Gastrocnemius medialis (tissue), 4 donors: ENCODE results near the gene KLK11. TPM values are rescaled to one million over a fixed set of nuclear protein-coding genes. Genes with fewer than 3 reads are reported as not detected.
A peak's percentile ranks its signal among the peaks of the same experiment; 100 is the strongest.

ENCODE experiments used
- ATAC-seq, 2 donors: fragments of 150-250 bp; one replicate each; pipeline ENCODE4 v1.9.1; 2016
- DNase-seq, 2 donors: peaks; one replicate each; pipeline ENCODE4 v3.0.0-alpha.2; 2019
- H3K27ac ChIP-seq, 4 donors: fragments of 200-600 bp; sonication (generic); 1 replicate in 1 of 4; 2 replicates in 3 of 4; pipeline ENCODE4 v1.5.1; 2016 to 2018; ENCODE audit warnings: mild to moderate bottlenecking in 2 of 4, moderate library complexity in 1 of 4
- H3K27me3 ChIP-seq, 3 donors: fragments of 200-600 bp; sonication (generic) in 2 of 3; 1 replicate in 1 of 3; 2 replicates in 2 of 3; pipeline versions ENCODE4 v1.5.1 to v1.6.0; 2016 to 2019; ENCODE audit warnings: mild to moderate bottlenecking in 1 of 3, moderate library complexity in 1 of 3
- H3K36me3 ChIP-seq, 2 donors: fragments of 200-600 bp; sonication (generic) in 1 of 2; one replicate each; pipeline ENCODE4 v1.5.1; 2017 to 2018
- H3K4me1 ChIP-seq, 2 donors: fragments of 200-600 bp; sonication (generic) in 1 of 2; one replicate each; pipeline ENCODE4 v1.5.1; 2016 to 2017; ENCODE audit warnings: mild to moderate bottlenecking in 2 of 2
- H3K4me3 ChIP-seq, 4 donors: fragments of 200-600 bp; sonication (generic) in 3 of 4; 1 replicate in 1 of 4; 2 replicates in 3 of 4; pipeline ENCODE4 v1.5.1; 2016 to 2019; ENCODE audit warnings: mild to moderate bottlenecking in 2 of 4
- H3K9me3 ChIP-seq, 3 donors: fragments of 200-600 bp; sonication (generic) in 2 of 3; 1 replicate in 1 of 3; 2 replicates in 2 of 3; pipeline ENCODE4 v1.5.1; 2016 to 2019
- CTCF ChIP-seq, 5 experiments: fragments of 450-650 bp in 3 of 5; fragments of 200-600 bp in 2 of 5; sonication (generic) in 2 of 5; IDR thresholded peaks in 4 of 5; conservative IDR thresholded peaks in 1 of 5; 1 replicate in 4 of 5; 2 replicates in 1 of 5; pipeline ENCODE4 v1.5.1; 2016 to 2019; ENCODE audit warnings: antibody characterized with exemption in 5 of 5, mild to moderate bottlenecking in 3 of 5, moderate library complexity in 3 of 5
- POLR2A ChIP-seq, 2 donors: fragments of 450-650 bp; IDR thresholded peaks; one replicate each; pipeline ENCODE4 v1.6.1; 2017; ENCODE audit warnings: antibody characterized with exemption in 2 of 2, mild to moderate bottlenecking in 2 of 2, moderate library complexity in 2 of 2
- in situ Hi-C, 4 donors: fragments of 200-750 bp; cut with MboI; loops; one replicate each; pipeline versions ENCODE4 v1.15.0 to v1.8.0; 2017; ENCODE audit warnings: low sequenced_read_pairs in 4 of 4
- intact Hi-C: fragments of 100-400 bp; cut with DNase I; formaldehyde crosslinking; loops from one replicate; pipeline ENCODE4 v1.15.1; 2023; ENCODE audit warnings: low total_unique reads
- total RNA-seq, 4 donors: library from RNA; depleted of rRNA; stranded (reverse); fragments of >200 nt; gene quantifications; one replicate each; pipeline versions ENCODE4 v1.1.0 to v1.2.3, GENCODE V29; 2016

KLK11 gene
- not detected for total RNA-seq

DNA sequence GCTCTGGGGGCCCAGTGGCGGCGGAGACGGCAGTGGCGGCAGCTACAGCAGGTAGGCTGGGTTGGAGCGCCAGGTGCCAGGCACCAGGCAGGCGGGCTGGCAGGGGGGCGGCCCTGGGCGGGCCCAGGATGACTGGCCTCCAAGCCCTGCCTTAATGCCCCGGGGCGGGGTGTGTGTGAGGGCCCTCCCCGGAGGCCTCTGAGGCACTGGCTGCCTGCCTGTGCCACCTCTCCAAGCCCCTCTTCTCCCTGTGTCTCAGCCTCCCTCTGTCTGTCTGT, at the start of gene KLK11:
Gene KLK11, minus strand, starts transcription at position 63 of the 278 bp plus-strand sequence. CDS start 985 bp downstream, outside the sequence.
- intact Hi-C loops = no loop called here
- peak within 1 kb of the TSS in 1 of 4 donors; percentile 3 for H3K4me3 ChIP-seq
- TF ChIP-seq POLR2A (IDR thresholded peaks at IDR 0.05) = no peak
- no peak for TF ChIP-seq CTCF (IDR thresholded peaks at IDR 0.05 in 4 of 5, conservative IDR thresholded peaks at IDR 0.05 in 1 of 5)
- H3K9me3 ChIP-seq = no peaks in the 10 kb centered on the region
- H3K36me3 ChIP-seq = no peaks in the 10 kb centered on the region
- no peak for DNase-seq
- peaks cover 0 to 2% (median 0%) of the 10 kb centered on the region in 3 donors for H3K27me3 ChIP-seq
- no peak within 1 kb of the TSS for H3K27ac ChIP-seq
- in situ Hi-C loops = no loop called here
- no peaks in the 10 kb centered on the region for H3K4me1 ChIP-seq
- ATAC-seq = no peak

GRCh38 chr19:51075998-51076397, 49.6 kb upstream of the KLK11 start:
- Histone ChIP-seq H3K4me1 (no peaks in the 10 kb centered on the region), H3K27ac (no peak overlapping the region), H3K4me3 (no peak overlapping the region), H3K27me3 (peaks cover 0 to 4% (median 0%) of the 10 kb centered on the region in 3 donors), H3K9me3 (no peaks in the 10 kb centered on the region), H3K36me3 (no peaks in the 10 kb centered on the region)
- TF ChIP-seq POLR2A (IDR thresholded peaks at IDR 0.05) (no peak), CTCF (IDR thresholded peaks at IDR 0.05 in 4 of 5, conservative IDR thresholded peaks at IDR 0.05 in 1 of 5) (no peak)
- intact Hi-C loops (no loop called here), in situ Hi-C loops (no loop called here)
- DNase-seq = no peak
- ATAC-seq = no peak

DNA sequence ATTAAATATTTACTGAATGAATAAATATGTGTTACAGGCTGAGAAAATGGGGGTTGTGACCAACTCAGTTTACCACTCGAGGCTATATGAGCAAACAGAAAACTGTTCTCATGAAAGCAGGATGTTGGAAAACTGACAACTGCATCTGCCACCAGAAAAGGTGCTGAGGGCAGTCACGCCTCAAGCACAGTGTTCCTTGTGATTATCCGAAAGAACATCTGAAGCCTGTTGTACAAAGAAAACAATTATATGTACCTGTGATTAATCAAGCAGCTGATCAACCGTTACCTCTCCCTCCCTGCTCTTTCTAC, 44.6 kb upstream of the KLK11 start:
- TF ChIP-seq POLR2A (IDR thresholded peaks at IDR 0.05) = no peak
- no peak for TF ChIP-seq CTCF (IDR thresholded peaks at IDR 0.05 in 4 of 5, conservative IDR thresholded peaks at IDR 0.05 in 1 of 5)
- intact Hi-C loops = no loop called here

GRCh38 chr19:51070334-51071094, 44.1 kb upstream of the KLK11 start:
- H3K4me1 ChIP-seq = no peaks in the 10 kb centered on the region

More for the DNA sequence above, 44.6 kb upstream of the KLK11 start:
- in situ Hi-C loops = no loop called here
- Histone ChIP-seq H3K9me3 (no peaks in the 10 kb centered on the region), H3K4me3 (no peak overlapping the region), H3K27me3 (peaks cover 0 to 4% (median 0%) of the 10 kb centered on the region in 3 donors), H3K27ac (no peak overlapping the region), H3K36me3 (no peaks in the 10 kb centered on the region), H3K4me1 (no peaks in the 10 kb centered on the region)
- no peak for DNase-seq
- ATAC-seq = no peak

More at GRCh38 chr19:51070334-51071094, 44.1 kb upstream of the KLK11 start:
- Histone ChIP-seq H3K36me3 (no peaks in the 10 kb centered on the region), H3K27ac (no peak overlapping the region), H3K27me3 (peaks cover 0 to 6% (median 0%) of the 10 kb centered on the region in 3 donors), H3K4me3 (no peak overlapping the region), H3K9me3 (no peaks in the 10 kb centered on the region)
- ATAC-seq (no peak), DNase-seq (no peak)
- TF ChIP-seq POLR2A (IDR thresholded peaks at IDR 0.05) = no peak
- no peak for TF ChIP-seq CTCF (IDR thresholded peaks at IDR 0.05 in 4 of 5, conservative IDR thresholded peaks at IDR 0.05 in 1 of 5)
- in situ Hi-C loops = no loop called here
- intact Hi-C loops = no loop called here
